Stomach (tissue), 4 donors: ENCODE results near the gene SMAD7.

Source experiments
- POLR2A ChIP-seq, 4 donors: fragments of 450-650 bp; IDR thresholded peaks; one replicate each; pipeline ENCODE4 v1.6.1; 2016; ENCODE audit warnings: antibody characterized with exemption in 4 of 4, control low read depth in 2 of 4, mild to moderate bottlenecking in 1 of 4, moderate library complexity in 1 of 4
- TF ChIP-seq, protein P1 (sequence below), 7 experiments: fragments of 450-650 bp in 4 of 7; fragments of 200-600 bp in 3 of 7; sonication (generic) in 3 of 7; IDR thresholded peaks; one replicate each; pipeline ENCODE4 v1.5.1; 2016 to 2019; ENCODE audit warnings: antibody characterized with exemption in 7 of 7, control low read depth in 2 of 7, mild to moderate bottlenecking in 1 of 7

DNA sequence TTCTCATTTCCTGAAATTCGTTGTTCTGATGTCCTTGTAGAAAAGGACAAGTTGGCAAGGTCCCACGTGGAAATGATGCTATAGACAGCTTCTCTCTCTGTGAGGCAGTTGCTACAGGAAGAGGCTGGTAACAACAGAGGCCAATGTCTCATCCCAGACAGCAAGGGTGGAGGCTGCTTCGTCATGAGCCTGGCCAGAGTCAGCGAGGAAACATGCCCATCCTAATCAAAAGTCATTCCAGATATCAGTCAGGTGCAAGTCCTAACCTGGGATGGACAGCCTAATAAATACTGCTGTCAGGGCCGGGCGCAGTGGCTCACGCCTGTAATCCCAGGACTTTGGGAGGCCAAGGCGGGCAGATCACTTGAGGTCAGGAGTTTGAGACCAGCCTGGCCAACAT, 6.4 kb upstream of the SMAD7 start:
- TF ChIP-seq, protein P1, sequence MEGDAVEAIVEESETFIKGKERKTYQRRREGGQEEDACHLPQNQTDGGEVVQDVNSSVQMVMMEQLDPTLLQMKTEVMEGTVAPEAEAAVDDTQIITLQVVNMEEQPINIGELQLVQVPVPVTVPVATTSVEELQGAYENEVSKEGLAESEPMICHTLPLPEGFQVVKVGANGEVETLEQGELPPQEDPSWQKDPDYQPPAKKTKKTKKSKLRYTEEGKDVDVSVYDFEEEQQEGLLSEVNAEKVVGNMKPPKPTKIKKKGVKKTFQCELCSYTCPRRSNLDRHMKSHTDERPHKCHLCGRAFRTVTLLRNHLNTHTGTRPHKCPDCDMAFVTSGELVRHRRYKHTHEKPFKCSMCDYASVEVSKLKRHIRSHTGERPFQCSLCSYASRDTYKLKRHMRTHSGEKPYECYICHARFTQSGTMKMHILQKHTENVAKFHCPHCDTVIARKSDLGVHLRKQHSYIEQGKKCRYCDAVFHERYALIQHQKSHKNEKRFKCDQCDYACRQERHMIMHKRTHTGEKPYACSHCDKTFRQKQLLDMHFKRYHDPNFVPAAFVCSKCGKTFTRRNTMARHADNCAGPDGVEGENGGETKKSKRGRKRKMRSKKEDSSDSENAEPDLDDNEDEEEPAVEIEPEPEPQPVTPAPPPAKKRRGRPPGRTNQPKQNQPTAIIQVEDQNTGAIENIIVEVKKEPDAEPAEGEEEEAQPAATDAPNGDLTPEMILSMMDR (IDR thresholded peaks at IDR 0.05): no peak
- TF ChIP-seq POLR2A (IDR thresholded peaks at IDR 0.05): no peak
